Measurements from ENCODE around the gene HNRNPD. TPM values are rescaled to one million over a fixed set of nuclear protein-coding genes. Genes with fewer than 3 reads are reported as not detected.
"Not testable (repeated sequence)": the region's sequence is repeated elsewhere in the genome, so short reads cannot be mapped to it uniquely, and the experiment has no call there.

HNRNPD gene
- total RNA-seq, 1 donor from 2014 or later, result 300 TPM

GRCh38 chr4:82398263-82398662, 24.5 kb upstream of the HNRNPD start:
- POLR2A ChIA-PET, result interaction anchor here (1.1 kb wide), 1 partner anchor 23 kb away, joined by 4 read pairs; no protein-coding TSS in a partner anchor
- intact Hi-C loops (cut with micrococcal nuclease), result no loop called here
- H3K4me3 Mint-ChIP-seq, result no peak overlapping the region

GRCh38 chr4:82397527-82397926, 23.7 kb upstream of the HNRNPD start:
- H3K4me3 Mint-ChIP-seq, result no peak overlapping the region
- ChIA-PET POLR2A (interaction anchor here (0.7 kb wide), 1 partner anchor 31 kb away, joined by 3 read pairs; no protein-coding TSS in a partner anchor), CTCF (no interaction called here)
- no peaks in the 10 kb centered on the region for H3K36me3 Mint-ChIP-seq (ENCODE audit: low read depth)
- H3K27ac Mint-ChIP-seq, result no peak overlapping the region
- no peak for DNase-seq
- no peaks in the 10 kb centered on the region for H3K9me3 Mint-ChIP-seq
- no peak for ATAC-seq (ENCODE audit: low read depth)
- intact Hi-C loops (cut with micrococcal nuclease), result no loop called here
- TF ChIP-seq, protein P1, sequence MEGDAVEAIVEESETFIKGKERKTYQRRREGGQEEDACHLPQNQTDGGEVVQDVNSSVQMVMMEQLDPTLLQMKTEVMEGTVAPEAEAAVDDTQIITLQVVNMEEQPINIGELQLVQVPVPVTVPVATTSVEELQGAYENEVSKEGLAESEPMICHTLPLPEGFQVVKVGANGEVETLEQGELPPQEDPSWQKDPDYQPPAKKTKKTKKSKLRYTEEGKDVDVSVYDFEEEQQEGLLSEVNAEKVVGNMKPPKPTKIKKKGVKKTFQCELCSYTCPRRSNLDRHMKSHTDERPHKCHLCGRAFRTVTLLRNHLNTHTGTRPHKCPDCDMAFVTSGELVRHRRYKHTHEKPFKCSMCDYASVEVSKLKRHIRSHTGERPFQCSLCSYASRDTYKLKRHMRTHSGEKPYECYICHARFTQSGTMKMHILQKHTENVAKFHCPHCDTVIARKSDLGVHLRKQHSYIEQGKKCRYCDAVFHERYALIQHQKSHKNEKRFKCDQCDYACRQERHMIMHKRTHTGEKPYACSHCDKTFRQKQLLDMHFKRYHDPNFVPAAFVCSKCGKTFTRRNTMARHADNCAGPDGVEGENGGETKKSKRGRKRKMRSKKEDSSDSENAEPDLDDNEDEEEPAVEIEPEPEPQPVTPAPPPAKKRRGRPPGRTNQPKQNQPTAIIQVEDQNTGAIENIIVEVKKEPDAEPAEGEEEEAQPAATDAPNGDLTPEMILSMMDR (IDR thresholded peaks at IDR 0.05), result no peak
- no peaks in the 10 kb centered on the region for H3K27me3 Mint-ChIP-seq
- H3K4me1 Mint-ChIP-seq, result peaks cover 5% of the 10 kb centered on the region

More at GRCh38 chr4:82398263-82398662, 24.5 kb upstream of the HNRNPD start:
- TF ChIP-seq, protein P1 (IDR thresholded peaks at IDR 0.05), result no peak
- no peaks in the 10 kb centered on the region for H3K27me3 Mint-ChIP-seq
- H3K9me3 Mint-ChIP-seq, result no peaks in the 10 kb centered on the region
- DNase-seq (no peak), ATAC-seq (ENCODE audit: low read depth) (peak; percentile 40)
- no peak overlapping the region for H3K27ac Mint-ChIP-seq
- H3K36me3 Mint-ChIP-seq (ENCODE audit: low read depth), result no peaks in the 10 kb centered on the region
- peaks cover 5% of the 10 kb centered on the region for H3K4me1 Mint-ChIP-seq
- CTCF ChIA-PET, result no interaction called here

GRCh38 chr4:82394896-82395295, 21.1 kb upstream of the HNRNPD start:
- DNase-seq (no peak), ATAC-seq (ENCODE audit: low read depth) (no peak)
- no peak overlapping the region for H3K4me3 Mint-ChIP-seq
- no peak overlapping the region for H3K27ac Mint-ChIP-seq
- H3K4me1 Mint-ChIP-seq, result peaks cover 5% of the 10 kb centered on the region
- intact Hi-C loops (cut with micrococcal nuclease), result loop anchor here (2.0 kb wide), 1 partner anchor 20 kb away; no protein-coding TSS in a partner anchor
- TF ChIP-seq, protein P1 (IDR thresholded peaks at IDR 0.05), result no peak
- H3K9me3 Mint-ChIP-seq, result no peaks in the 10 kb centered on the region
- H3K36me3 Mint-ChIP-seq (ENCODE audit: low read depth), result no peaks in the 10 kb centered on the region
- POLR2A ChIA-PET, result no interaction called here
- H3K27me3 Mint-ChIP-seq, result no peaks in the 10 kb centered on the region
- CTCF ChIA-PET, result no interaction called here

DNA sequence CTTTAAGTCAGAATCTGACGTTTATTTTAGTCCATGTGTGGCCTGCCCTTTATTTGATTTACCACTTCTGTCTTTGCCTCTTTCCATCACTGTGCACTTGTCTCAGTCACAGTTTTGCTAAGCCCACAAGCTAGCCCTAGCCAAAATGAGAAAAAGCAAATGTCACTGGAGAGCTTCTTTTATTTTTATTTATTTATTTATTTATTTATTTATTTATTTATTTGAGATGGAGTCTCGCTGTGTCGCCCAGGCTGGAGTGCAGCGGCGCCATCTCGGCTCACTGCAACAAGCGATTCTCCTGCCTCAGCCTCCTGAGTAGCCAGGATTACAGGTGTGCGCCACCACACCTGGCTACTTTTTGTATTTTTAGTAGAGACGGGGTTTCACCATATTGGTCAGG, 16.3 kb upstream of the HNRNPD start:
- POLR2A ChIA-PET, result interaction anchor here (1.1 kb wide), 1 partner anchor 16 kb away, joined by 3 read pairs; no protein-coding TSS in a partner anchor

DNA sequence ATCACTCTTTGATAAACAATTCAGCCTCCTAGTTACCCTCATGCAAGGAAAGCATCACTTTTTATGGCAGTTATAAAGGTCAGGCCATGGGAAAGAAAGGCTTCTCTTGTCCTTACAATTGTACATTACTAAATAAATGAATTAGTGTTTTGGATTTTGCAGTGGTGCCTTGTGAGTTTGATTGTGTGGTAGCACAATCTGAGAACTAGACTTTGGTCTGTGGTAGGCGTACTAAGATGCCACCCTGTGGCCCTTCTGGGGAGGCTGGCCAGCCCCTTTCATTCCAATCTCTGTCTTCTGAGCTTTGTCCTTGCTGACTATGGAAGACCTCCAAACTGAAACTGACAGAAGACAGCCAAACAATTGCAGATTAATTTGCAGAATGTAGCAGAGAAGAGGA, 14.6 kb upstream of the HNRNPD start:
- Mint-ChIP-seq H3K9me3 (peaks cover 5% of the 10 kb centered on the region), H3K36me3 (ENCODE audit: low read depth) (no peaks in the 10 kb centered on the region), H3K27me3 (no peaks in the 10 kb centered on the region), H3K27ac (no peak overlapping the region), H3K4me1 (peaks cover 3% of the 10 kb centered on the region), H3K4me3 (no peak overlapping the region)
- ChIA-PET CTCF (interaction anchor here (1.1 kb wide), 1 partner anchor 27 kb away, joined by 3 read pairs; no protein-coding TSS in a partner anchor), POLR2A (no interaction called here)
- no peak for ATAC-seq (ENCODE audit: low read depth)
- TF ChIP-seq, protein P1 (IDR thresholded peaks at IDR 0.05), result no peak
- no peak for DNase-seq
- intact Hi-C loops (cut with micrococcal nuclease), result no loop called here

More for the DNA sequence above, 16.3 kb upstream of the HNRNPD start:
- H3K36me3 Mint-ChIP-seq (ENCODE audit: low read depth); ATAC-seq (ENCODE audit: low read depth); H3K27ac Mint-ChIP-seq; H3K9me3 Mint-ChIP-seq; H3K27me3 Mint-ChIP-seq; intact Hi-C loops (cut with micrococcal nuclease); DNase-seq; H3K4me3 Mint-ChIP-seq; H3K4me1 Mint-ChIP-seq: not testable (repeated sequence)
- CTCF ChIA-PET, result interaction anchor here (1.2 kb wide), 1 partner anchor 29 kb away, joined by 3 read pairs; no protein-coding TSS in a partner anchor

DNA sequence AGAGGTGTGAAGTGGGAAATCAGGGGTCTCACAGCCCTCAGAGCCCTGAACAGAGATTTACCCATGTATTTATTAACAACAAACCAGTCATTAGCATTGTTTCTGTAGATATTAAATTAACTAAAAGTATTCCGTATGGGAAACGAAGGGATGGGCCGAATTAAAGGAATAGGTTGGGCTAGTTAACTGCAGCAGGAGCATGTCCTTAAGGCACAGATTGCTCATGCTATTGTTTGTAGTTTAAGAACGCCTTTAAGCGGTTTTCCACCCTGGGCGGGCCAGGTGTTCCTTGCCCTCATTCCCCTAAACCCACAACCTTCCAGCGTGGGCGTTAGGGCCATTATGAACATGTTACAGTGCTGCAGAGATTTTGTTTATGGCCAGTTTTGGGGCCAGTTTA, 12.5 kb upstream of the HNRNPD start:
- H3K9me3 Mint-ChIP-seq; H3K36me3 Mint-ChIP-seq (ENCODE audit: low read depth); POLR2A ChIA-PET; H3K27ac Mint-ChIP-seq; ATAC-seq (ENCODE audit: low read depth); DNase-seq; CTCF ChIA-PET; intact Hi-C loops (cut with micrococcal nuclease); H3K27me3 Mint-ChIP-seq; H3K4me3 Mint-ChIP-seq: not testable (repeated sequence)
- peaks cover 14% of the 10 kb centered on the region for H3K4me1 Mint-ChIP-seq
